CD4-positive, alpha-beta T cell treated with Interleukin-6 for 4 hours (primary cell): ENCODE measurements around the gene RAPGEF4.

Experiments used
- DNase-seq: peaks from one replicate; pipeline ENCODE4 v3.0.0-alpha.2; 2020; ENCODE audit warnings: mixed read lengths

RAPGEF4 gene

DNA sequence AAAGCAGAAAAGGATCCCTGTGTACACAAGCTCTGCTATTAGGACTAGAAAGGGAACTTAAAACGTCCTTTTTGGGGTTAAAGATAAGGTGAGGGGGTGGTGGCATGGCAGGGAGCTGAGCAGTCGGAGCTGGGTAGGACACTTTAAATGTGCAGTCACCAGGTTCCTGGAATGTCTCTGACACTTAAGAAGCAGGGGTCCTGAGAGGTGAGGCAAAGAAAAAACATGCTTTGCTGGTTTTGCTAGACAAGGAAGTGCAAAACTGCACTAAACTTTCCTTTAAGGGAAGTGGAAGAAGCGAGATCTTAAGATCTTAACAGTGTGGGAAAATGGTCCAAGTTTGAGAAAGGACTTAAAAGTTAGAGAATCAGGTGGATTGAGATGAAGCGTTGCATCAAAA is 240.5 kb downstream of the RAPGEF4 start:
- DNase-seq: no peak

DNA sequence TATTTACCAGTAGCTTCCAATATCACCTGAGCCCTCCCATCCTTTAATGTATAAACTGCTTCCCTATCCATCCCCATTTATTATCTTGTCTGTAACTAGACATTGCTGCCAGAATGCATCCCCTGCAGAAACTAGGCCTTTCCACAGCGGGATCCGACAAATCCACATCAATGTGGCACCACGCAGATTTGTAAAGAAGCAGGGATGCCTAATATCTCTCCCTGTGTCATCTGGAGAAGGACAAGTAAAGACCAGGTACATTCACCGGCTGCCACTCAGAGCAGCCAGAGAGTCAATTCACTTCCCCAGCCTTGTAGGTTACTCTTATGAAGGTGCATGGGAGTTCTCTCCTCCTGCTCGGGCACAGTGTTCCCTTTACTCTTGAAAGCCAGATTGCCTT is 241.2 kb downstream of the RAPGEF4 start:
- no peak for DNase-seq

- DNase-seq: no peak
Observed at GRCh38 chr2:172977270-172978062, 241.8 kb downstream of the RAPGEF4 start.

DNA sequence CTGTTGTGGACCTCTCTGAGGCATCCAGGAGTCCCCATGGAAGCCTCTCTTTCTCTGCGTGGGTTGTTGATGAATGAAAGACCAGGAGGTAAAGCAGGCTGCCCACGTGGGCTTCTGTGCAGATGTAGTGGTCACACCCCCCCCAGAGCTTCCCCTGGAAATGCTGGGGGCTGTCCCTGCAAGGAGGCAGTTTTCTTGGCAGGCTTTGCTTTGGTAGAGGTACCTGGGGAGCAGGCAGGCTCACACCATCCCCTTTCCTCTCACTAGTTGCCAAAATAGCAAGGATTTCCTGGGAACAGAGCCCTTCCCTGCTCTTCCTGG is 242.4 kb downstream of the RAPGEF4 start:
- no peak for DNase-seq

DNA sequence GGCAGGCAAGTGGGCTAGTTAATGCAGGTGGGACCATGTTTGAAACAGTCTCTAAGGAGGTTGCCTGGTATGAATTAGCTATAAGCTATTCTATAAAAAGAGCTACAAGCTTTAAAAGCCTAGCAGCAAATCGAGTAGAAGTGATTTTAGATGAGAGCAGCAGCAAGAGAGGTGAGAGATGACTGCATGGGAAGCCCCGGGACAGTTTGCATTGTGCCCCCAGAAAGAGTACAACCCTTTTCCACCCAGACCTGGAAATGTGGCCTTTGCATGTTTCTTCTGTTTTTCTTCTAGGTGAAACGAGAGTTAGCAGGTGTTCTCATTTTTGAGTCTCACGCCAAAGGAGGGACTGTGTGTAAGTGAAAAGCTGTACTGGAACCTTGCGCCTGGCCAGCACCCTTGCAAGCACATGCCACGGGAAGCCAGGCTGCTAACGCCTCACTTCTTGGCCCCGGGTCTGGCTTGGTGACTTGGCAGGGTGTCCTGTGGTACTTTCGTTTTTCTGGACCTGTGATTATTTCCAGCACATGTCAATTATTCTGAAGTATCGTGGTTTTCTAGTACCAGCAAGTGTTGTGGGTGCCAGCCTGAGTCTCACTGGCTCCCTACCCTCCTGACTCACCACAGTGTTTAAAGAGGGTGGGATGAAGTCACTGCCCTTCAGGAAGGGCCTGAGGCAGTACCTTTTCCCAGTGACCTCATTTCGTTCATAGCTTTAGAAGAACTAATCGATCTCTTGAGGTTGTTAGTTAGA is 249.7 kb downstream of the RAPGEF4 start:
- no peak for DNase-seq

DNA sequence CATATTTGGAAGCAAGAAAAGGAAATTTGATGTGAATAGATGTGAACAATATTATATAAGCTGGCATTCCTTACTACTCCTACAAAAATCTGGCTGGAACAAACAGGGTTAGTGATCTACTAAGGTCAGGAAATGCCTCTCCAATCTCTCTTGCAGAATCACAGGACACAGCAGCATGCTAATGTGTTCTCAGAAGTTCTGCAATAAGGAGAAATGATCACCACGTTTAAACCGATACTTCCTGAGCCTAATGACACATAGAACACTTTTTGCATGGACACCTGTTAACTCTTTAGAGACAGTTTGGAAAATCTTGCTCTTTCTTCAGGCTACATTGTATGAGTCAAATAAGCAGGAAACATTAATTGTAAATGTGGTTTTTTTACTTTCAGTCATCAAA is 250.4 kb downstream of the RAPGEF4 start:
- no peak for DNase-seq

GRCh38 chr2:172988728-172989127 is 253.1 kb downstream of the RAPGEF4 start:
- DNase-seq: no peak

DNA sequence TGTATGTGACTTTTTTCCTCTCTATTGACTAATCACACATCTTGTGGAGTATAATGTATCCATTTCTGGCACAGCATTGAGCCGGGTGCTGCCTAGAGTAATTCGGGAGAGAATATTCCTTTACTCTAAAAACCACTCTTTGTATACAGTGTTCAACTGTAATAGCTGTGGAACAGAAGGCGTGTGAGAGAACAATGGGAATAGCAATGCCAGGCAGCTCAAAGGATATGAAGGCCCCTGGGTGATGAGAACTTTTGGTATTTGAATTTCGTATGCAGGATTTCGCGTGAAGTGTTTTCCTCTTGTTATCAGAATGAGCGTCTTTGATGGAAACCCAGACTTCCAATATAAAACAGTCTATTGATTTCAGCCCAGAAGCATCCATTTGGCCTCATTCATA is 255.4 kb downstream of the RAPGEF4 start:
- DNase-seq: no peak

- DNase-seq: no peak
Observed at GRCh38 chr2:172993139-172993538, 257.5 kb downstream of the RAPGEF4 start.

GRCh38 chr2:172993931-172994717 is 258.5 kb downstream of the RAPGEF4 start:
- DNase-seq: no peak

DNA sequence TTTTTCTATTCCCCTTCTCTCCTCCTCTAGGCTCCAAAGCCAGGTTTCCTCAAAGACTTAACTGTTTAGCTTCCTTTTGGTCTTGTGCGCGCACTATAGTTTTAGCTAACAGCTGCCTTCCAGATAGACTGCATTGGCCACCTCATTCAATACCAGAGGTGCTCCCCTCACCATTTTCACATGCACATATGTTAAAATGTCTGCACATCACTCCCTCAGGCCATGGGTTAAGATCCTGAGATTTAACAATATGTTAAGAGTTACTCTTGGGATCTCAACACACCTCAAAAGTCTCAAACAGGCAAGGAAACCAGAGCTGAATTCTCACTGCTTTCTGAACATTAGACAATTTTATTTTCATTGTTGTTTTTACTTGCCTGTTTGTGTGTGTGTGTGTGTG is 259.2 kb downstream of the RAPGEF4 start:
- DNase-seq: no peak

- DNase-seq: no peak
Observed at GRCh38 chr2:172995323-172996244, 259.9 kb downstream of the RAPGEF4 start.

DNA sequence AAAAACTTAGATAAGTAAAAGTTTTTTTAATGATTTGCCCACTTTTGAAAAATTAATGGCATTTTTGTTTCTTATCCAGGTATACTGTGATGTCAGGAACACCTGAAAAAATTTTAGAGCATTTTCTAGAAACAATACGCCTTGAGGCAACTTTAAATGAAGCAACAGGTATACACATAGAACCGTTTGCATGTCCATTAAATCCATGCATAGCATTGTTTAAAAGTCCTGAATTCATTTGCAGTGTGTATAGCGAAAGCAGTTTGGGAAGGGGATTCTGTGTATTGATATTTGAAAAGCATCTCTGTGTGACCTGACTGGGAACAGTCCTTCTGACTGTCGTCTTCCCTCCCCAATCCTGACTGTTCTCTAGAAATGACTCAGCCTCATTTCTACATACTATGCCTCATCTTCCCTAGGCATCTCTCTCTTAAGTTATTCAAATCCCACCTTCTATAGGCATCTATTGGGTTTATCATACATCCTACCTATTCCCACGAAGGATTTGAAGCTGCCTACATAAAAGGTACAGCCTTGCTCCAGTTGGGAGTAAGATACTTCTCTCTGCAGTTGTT is 260.8 kb downstream of the RAPGEF4 start:
- no peak for DNase-seq

- DNase-seq: no peak
Observed at GRCh38 chr2:172997031-172997430, 261.4 kb downstream of the RAPGEF4 start.

DNA sequence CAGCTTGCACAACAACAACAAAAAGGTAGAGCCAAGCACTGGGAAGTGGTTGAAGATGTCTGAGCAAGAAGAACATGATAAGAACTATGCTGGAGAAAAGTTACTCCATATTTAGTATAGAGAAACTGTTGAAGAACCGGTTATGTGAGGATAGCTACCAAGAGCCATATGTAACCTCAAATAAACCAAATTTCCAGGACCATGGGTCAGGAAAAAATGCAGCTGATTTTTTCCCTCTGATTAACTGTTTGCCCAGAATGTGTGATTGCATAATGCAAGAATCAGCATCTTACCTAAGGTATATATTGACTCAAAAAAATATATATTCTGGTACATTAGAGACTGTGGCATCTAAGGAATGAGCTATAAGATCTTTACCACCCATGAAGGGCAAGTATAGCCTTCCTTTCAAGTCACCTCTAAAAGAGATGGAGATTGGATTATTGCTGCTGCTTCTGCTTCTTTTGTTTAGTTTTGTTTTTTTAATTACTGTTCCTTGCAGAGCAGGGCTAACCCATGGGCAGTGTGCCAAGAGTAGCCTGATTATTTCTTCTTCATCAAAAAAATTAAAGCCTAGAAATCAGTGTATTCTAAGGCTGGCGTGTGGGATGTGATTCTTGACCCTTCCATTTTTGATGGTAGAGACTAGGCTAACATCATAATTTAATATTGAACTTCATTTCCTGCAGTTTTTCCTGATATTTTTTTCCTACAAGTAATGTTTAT is 263.1 kb downstream of the RAPGEF4 start:
- no peak for DNase-seq

GRCh38 chr2:172999641-173000386 is 264.2 kb downstream of the RAPGEF4 start:
- no peak for DNase-seq

DNA sequence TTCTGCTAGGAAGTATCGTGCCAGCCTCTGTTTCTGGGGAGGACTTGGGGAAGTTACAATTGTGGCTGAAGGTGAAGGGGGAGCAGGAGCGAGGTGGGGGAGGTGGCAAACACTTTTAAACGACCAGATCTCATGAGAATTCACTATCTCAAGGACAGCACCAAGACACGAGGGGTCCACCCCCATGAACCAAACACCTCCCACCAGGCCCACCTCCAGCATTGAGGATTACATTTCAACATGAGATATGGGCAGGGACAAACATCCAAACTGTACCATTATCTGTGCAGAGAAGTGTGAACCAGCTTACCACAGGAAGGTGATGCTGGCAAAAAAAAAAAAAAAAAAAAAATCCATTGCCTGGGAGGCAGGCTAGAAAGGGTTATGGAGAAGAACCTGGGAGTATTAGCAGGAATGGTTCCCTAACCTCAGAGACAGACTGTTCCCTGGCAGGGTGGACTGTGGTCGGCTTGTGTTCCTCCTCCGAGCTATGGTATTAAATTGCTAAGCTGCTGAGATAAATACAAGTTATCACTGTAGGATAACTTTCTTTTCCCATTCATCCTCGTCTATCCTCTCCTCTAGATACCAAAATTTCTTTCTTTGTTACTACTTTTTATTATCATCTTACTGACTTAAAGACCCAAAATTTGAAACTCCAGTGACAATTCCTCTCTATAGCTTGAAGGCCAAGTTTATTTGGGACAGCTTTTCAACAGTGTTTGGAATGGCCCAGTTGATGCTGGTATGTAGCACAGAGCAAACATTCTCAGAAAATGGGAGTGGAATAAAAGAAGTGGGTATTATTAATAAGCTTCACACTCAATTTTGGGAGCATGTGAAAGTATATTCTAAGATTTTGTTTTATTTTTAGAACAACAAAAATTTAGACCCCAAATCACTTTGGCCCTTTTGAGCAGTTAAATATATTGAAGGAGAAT is 266.3 kb downstream of the RAPGEF4 start:
- no peak for DNase-seq

DNA sequence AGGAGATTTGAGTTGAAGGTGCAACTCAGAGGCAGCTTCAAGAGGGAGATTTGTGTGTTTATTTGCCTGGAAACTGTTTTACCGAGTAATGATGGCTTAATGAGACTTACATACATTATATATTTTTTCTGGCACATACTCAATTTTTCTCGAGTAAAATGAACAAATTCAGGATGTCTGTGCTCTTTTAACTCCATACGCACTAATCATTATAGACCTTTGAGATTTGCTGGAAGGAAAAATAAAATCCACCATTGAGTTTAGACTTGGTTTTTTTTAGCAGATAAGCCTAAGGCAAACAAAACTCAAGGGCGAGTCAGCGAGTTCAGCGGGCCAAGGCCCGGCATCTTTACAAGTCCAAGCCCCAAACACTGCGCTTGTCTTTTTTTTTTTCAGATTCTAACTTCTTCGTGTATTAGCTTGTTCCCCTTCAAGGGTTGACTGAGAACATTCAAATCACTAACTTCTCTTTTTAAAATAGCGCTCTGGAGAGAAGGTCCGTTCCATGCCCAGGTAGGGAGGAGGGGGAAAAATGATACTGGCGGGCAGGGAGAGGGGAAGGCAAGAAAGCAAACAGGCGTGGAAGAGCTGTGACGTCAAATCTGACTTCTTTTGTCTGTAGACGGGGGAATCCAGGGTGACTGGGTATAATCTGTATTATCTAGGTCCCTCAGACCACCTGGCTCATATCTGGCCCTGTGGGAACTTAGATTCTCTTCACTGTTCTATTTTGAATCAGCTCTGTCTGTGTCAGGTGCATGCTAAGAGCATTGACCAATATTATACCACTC is 267.3 kb downstream of the RAPGEF4 start:
- DNase-seq: no peak

DNA sequence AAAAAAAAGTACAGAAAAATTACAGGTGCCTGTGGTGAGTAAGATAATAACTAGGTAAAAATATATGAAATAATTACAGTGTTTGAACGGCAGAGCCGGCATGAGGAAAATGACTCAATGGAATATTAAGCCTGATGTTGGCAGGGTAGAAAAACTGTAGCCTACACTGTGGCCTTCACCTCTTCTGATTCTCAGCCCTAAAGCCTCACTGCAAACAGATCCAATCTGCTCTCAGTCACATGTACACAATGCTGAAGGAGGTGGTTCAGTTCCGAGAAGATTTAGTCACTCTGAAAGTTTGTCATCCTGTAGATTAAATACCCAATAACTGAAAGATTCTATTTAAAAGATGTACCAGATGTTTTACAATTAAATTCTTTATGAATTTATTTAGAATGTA is 273.1 kb downstream of the RAPGEF4 start:
- no peak for DNase-seq
